ENCODE results near the gene PNLIPRP1. TPM values are rescaled to one million over a fixed set of nuclear protein-coding genes. Genes with fewer than 3 reads are reported as not detected.

Gene PNLIPRP1
- polyA plus RNA-seq, 1 experiment: not detected

DNA sequence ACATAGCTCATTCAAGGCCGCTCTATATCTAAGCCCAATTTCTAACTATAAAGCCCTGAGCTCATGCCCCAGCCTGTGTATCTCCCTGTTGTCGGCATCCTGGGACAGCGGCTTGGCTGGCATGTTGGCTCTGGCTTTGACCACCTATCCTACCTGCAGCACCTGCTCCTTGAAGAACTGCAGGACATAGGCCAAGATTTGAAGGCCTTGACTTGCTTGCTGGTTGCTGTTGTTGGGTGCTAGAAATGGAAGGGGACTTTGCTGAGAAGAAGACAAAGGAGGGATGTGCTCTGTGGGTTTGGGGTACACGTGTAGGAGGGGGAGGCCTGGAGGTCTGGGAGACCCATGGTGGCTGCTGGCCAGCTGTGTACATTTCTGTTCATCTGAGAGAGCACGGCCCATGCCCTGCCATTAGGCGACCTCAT is 41.1 kb downstream of the PNLIPRP1 start:
- H3K27me3 ChIP-seq (ENCODE audit: control insufficient read depth, insufficient read depth, low read length): no peaks in the 10 kb centered on the region
- no peaks in the 10 kb centered on the region for H3K36me3 ChIP-seq (ENCODE audit: control insufficient read depth, insufficient read depth, low read length)
- no peak for DNase-seq (ENCODE audit: low read depth)
- TF ChIP-seq, protein P1, sequence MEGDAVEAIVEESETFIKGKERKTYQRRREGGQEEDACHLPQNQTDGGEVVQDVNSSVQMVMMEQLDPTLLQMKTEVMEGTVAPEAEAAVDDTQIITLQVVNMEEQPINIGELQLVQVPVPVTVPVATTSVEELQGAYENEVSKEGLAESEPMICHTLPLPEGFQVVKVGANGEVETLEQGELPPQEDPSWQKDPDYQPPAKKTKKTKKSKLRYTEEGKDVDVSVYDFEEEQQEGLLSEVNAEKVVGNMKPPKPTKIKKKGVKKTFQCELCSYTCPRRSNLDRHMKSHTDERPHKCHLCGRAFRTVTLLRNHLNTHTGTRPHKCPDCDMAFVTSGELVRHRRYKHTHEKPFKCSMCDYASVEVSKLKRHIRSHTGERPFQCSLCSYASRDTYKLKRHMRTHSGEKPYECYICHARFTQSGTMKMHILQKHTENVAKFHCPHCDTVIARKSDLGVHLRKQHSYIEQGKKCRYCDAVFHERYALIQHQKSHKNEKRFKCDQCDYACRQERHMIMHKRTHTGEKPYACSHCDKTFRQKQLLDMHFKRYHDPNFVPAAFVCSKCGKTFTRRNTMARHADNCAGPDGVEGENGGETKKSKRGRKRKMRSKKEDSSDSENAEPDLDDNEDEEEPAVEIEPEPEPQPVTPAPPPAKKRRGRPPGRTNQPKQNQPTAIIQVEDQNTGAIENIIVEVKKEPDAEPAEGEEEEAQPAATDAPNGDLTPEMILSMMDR (IDR thresholded peaks at IDR 0.05; ENCODE audit: insufficient read depth, low read depth, low read length): no peak
- POLR2A ChIA-PET: no interaction called here
- CTCF ChIA-PET: interaction anchor here (0.7 kb wide), 1 partner anchor 155 kb away, joined by 3 read pairs; no protein-coding TSS in a partner anchor
- no peak overlapping the region for H3K4me3 ChIP-seq (ENCODE audit: low read depth, low read length)

DNA sequence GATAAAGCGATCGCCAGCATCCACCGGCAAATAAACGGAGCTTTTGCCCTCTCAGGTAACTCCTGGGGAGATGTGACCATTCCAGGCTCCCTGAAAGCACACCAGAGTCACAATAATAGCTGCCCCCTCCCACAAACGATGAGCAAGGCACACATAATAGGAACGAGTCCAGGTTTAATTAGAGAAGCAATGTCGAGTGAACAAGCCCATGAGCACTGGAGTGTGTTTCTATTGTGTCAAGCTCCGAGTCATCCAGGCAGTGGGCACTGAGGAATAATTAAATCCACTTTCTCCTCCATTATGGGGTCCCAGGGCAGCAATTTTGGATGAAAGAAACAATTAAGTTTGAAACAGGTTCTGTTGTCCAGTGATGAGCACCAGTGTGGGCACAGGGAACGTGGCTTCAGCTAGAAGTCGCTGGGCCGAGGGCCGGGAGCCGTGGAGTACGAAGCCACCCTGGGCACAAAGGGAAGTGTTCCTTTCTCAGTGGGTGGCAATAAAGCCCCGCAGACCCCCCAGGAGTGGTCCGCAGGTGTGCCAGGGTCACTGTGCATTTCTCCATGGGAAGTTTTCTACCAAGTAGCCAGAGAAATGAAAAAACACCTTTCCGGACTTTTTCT is 41.9 kb downstream of the PNLIPRP1 start:
- POLR2A ChIA-PET: no interaction called here
- H3K36me3 ChIP-seq (ENCODE audit: control insufficient read depth, insufficient read depth, low read length): no peaks in the 10 kb centered on the region
- no peak overlapping the region for H3K4me3 ChIP-seq (ENCODE audit: low read depth, low read length)
- H3K27me3 ChIP-seq (ENCODE audit: control insufficient read depth, insufficient read depth, low read length): no peaks in the 10 kb centered on the region
- DNase-seq (ENCODE audit: low read depth): no peak
- TF ChIP-seq, protein P1 (IDR thresholded peaks at IDR 0.05; ENCODE audit: insufficient read depth, low read depth, low read length): no peak
- CTCF ChIA-PET: no interaction called here

DNA sequence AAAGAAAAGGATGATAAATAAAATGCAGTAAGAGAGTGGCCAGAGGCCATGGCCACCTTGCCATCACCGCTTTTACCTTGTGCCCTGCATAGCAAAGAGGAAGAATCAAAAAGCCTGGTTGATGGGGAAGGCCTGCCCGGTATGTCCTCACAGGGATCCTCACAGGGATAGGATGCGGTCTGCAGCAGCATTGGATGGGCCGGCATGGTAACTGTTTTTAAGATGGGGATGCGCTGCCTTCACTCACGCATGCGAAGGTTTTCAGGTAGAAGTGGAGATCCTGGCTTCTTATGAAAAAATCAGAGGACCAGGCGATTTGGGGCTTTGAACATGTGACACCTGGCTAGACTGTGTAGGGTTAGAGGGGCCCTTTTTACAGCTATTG is 42.4 kb downstream of the PNLIPRP1 start:
- TF ChIP-seq, protein P1 (IDR thresholded peaks at IDR 0.05; ENCODE audit: insufficient read depth, low read depth, low read length): no peak
- CTCF ChIA-PET: no interaction called here

DNA sequence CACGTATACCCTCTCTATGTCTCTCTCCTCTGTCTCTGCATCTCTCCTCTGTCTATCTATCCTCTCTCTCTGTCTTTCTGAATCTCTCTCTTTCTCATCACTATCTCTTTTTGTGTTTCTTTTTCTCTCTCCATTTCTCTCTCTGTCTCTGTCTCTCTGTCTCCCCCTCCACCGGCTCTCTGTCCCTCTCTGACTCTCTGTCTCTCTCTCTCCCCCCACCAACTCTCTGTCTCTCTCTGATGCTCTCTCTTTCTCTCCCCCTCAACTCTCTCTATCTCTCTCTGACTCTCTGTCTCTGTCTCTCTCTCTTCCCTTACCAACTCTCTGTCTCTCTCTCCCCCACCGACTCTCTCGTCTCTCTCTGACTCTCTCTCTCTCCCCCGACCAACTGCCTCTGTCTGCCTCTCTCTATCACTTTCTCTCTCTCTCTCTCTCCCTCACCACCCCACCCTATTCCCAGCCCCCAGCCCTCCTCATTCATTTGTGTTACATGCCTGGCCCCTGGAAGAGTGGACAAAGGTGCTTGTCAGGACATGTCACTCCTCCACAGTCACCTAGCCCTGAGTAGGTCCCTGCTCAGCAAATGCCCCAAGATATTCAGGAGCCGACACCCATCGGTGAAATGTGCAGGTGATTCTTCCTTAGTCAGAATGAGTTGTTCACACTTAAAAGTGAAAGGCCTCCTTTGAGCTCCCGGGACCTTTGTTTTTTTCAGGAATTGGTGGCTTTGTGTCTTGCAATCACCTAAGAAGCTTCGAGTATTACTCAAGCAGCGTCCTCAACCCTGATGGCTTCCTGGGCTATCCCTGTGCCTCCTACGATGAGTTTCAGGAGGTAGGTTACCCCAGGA is 43.6 kb downstream of the PNLIPRP1 start:
- Histone ChIP-seq H3K27me3 (ENCODE audit: control insufficient read depth, insufficient read depth, low read length) (no peaks in the 10 kb centered on the region), H3K36me3 (ENCODE audit: control insufficient read depth, insufficient read depth, low read length) (no peaks in the 10 kb centered on the region), H3K4me3 (ENCODE audit: low read depth, low read length) (no peak overlapping the region)
- ChIA-PET POLR2A (no interaction called here), CTCF (no interaction called here)
- TF ChIP-seq, protein P1 (IDR thresholded peaks at IDR 0.05; ENCODE audit: insufficient read depth, low read depth, low read length): no peak
- no peak for DNase-seq (ENCODE audit: low read depth)

More for the DNA sequence above, 42.4 kb downstream of the PNLIPRP1 start:
- H3K36me3 ChIP-seq (ENCODE audit: control insufficient read depth, insufficient read depth, low read length): no peaks in the 10 kb centered on the region
- H3K4me3 ChIP-seq (ENCODE audit: low read depth, low read length): no peak overlapping the region
- POLR2A ChIA-PET: no interaction called here
- no peaks in the 10 kb centered on the region for H3K27me3 ChIP-seq (ENCODE audit: control insufficient read depth, insufficient read depth, low read length)
- DNase-seq (ENCODE audit: low read depth): no peak

DNA sequence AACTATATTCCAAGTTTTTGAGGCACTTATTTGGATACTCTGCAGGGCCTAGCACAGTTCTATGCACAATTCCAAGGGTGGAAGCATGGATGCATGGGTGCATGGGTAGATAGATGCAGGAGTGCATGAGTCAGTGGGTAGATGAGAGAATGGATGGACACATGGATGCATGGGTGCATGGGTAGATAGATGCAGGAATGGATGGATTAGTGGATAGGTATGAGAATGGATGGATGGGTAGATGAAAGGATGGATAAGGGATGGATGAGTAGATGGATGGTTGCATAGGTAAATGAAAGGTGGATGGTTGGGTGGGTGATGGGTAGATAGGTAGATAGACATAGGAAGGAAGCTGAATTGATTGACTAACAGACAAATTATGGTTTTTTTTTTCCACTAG is 45.6 kb downstream of the PNLIPRP1 start:
- CTCF ChIA-PET: no interaction called here
- Histone ChIP-seq H3K27me3 (ENCODE audit: control insufficient read depth, insufficient read depth, low read length) (no peaks in the 10 kb centered on the region), H3K4me3 (ENCODE audit: low read depth, low read length) (no peak overlapping the region), H3K36me3 (ENCODE audit: control insufficient read depth, insufficient read depth, low read length) (no peaks in the 10 kb centered on the region)
- no peak for DNase-seq (ENCODE audit: low read depth)
- TF ChIP-seq, protein P1 (IDR thresholded peaks at IDR 0.05; ENCODE audit: insufficient read depth, low read depth, low read length): no peak
- POLR2A ChIA-PET: no interaction called here

Data from BJ (cell line).